PC-9 (cell line): ENCODE data around the gene HPCAL4. TPM values are rescaled to one million over a fixed set of nuclear protein-coding genes. Genes with fewer than 3 reads are reported as not detected.
A peak's percentile ranks its signal among the peaks of the same experiment; 100 is the strongest.

ENCODE experiments used
- BruUV-seq: library from RNA; stranded (reverse); fragments of 400-500 nt; replicated peaks from 2 replicates; lab custom pipeline; 2021; lab: Mats Ljungman, UMichigan
- CTCF ChIA-PET: fragments of 300-600 bp; sonication (Branson Sonifier 250); formaldehyde crosslinking; loops from one replicate; lab custom pipeline; 2022; ENCODE audit warnings: antibody characterized with exemption; lab: Charles Lee
- POLR2A ChIA-PET: fragments of 300-600 bp; sonication (Branson Sonifier 250); formaldehyde crosslinking; loops from one replicate; lab custom pipeline; 2022; ENCODE audit warnings: antibody characterized with exemption; ENCODE audit not compliant: unreplicated experiment; lab: Charles Lee
- DNase-seq, 2 experiments: peaks; one replicate each; pipeline versions ENCODE4 v3.0.0 to v3.0.0-alpha.2; 2015 to 2022; ENCODE audit warnings: mixed read lengths in 1 of 2
- H2AFZ ChIP-seq: fragments of 200-600 bp; sonication (generic); 2 replicates; pipeline ENCODE4 v1.8.1; 2017; ENCODE audit warnings: antibody characterized with exemption
- H3F3A ChIP-seq: fragments of 200-600 bp; sonication (generic); 2 replicates; pipeline ENCODE4 v1.8.1; 2017; ENCODE audit warnings: antibody characterized with exemption, mild to moderate bottlenecking, low read depth; ENCODE audit not compliant: insufficient read depth
- H3K27ac ChIP-seq: fragments of 200-600 bp; sonication (generic); 2 replicates; pipeline ENCODE4 v1.6.1; 2016; ENCODE audit warnings: mixed run types
- H3K27me3 ChIP-seq: fragments of 200-600 bp; sonication (generic); 2 replicates; pipeline ENCODE4 v1.6.1; 2016; ENCODE audit warnings: low read depth, mixed run types; ENCODE audit not compliant: insufficient read depth
- H3K36me3 ChIP-seq: fragments of 200-600 bp; sonication (generic); 2 replicates; pipeline ENCODE4 v1.6.1; 2016; ENCODE audit warnings: low read depth, mixed run types
- H3K4me1 ChIP-seq: fragments of 200-600 bp; sonication (generic); replicated peaks from 2 replicates; pipeline ENCODE4 v1.6.1; 2016; ENCODE audit warnings: mixed run types; ENCODE audit not compliant: insufficient read depth
- H3K4me2 ChIP-seq: fragments of 200-600 bp; sonication (generic); 2 replicates; pipeline ENCODE4 v1.6.1; 2017; ENCODE audit warnings: mixed run types
- H3K4me3 ChIP-seq: fragments of 200-600 bp; sonication (generic); 2 replicates; pipeline ENCODE4 v1.6.1; 2016; ENCODE audit warnings: mixed run types
- H3K79me2 ChIP-seq: fragments of 200-600 bp; sonication (generic); 2 replicates; pipeline ENCODE4 v1.6.1; 2017; ENCODE audit warnings: low read depth, mixed run types
- H3K9me2 ChIP-seq: fragments of 200-600 bp; sonication (generic); 2 replicates; pipeline ENCODE4 v1.8.1; 2017; ENCODE audit warnings: mild to moderate bottlenecking; ENCODE audit not compliant: insufficient read depth
- H3K9me3 ChIP-seq: fragments of 200-600 bp; sonication (generic); 2 replicates; pipeline ENCODE4 v1.8.1; 2016; ENCODE audit warnings: low read depth; ENCODE audit not compliant: insufficient read depth
- H4K20me1 ChIP-seq: fragments of 200-600 bp; sonication (generic); 2 replicates; pipeline ENCODE4 v1.8.1; 2017; ENCODE audit not compliant: insufficient read depth
- EZH2 ChIP-seq: fragments of 200-600 bp; sonication (generic); IDR thresholded peaks from 2 replicates; pipeline ENCODE4 v1.8.0; 2017; ENCODE audit warnings: antibody characterized with exemption, low read depth
- intact Hi-C: fragments of 100-400 bp; cut with micrococcal nuclease; formaldehyde crosslinking; loops from one replicate; pipeline ENCODE4 v1.10.0; 2022; ENCODE audit not compliant: unreplicated experiment
- total RNA-seq: library from RNA; stranded (reverse); gene quantifications from 2 replicates; pipeline ENCODE4 v1.2.3, GENCODE V29; 2021
- TF ChIP-seq, protein P1 (sequence below): fragments of 200-600 bp; sonication (generic); conservative IDR thresholded peaks from 2 replicates; pipeline ENCODE4 v1.6.1; 2017; ENCODE audit warnings: mixed run types, antibody characterized with exemption, mild to moderate bottlenecking, moderate library complexity

The HPCAL4 gene
- total RNA-seq, 1 experiment from 2014 or later: 0.07 TPM

DNA sequence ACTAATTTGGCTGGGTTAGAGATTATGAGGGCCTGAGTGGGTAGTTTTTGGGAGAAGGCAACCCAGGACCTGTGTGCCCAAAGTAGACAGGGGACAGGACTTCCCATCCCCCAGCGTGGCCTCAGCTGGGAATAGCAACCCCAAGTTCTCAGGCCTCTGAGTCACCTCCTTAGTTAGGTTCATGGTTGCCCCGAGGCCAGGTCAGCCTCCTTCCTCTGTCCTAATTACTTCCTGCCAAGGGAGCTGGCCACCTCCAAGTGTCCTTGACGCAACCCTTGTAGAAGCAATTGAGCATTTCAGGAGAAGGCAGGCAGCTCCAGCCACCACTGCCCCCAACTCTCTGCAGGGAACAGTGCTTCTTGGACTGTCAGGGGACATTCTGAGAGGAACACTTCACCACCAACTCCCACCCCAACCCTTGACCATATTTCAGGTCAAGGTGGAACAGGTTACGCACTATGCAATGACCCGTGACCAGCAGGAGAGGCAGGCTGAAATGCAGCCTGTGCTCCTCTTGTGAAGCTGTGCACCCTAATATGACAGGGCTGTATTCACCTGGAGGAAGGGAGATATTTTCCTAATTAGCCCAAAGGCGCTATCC is 14.2 kb downstream of the HPCAL4 start:
- H3K4me3 ChIP-seq: no peak overlapping the region
- peaks cover 8% of the 10 kb centered on the region for H3K27me3 ChIP-seq
- no peaks in the 10 kb centered on the region for H3K9me3 ChIP-seq
- intact Hi-C loops: no loop called here
- H3K79me2 ChIP-seq: no peaks in the 10 kb centered on the region
- no peak overlapping the region for H2AFZ ChIP-seq
- BruUV-seq: no TSS peak
- no peak overlapping the region for H3K27ac ChIP-seq
- no peaks in the 10 kb centered on the region for H3K9me2 ChIP-seq
- POLR2A ChIA-PET: interaction anchor here (0.6 kb wide), 1 partner anchor 62 kb away, joined by 5 read pairs; the partner anchor contains the start of gene PPIE
- TF ChIP-seq, protein P1, sequence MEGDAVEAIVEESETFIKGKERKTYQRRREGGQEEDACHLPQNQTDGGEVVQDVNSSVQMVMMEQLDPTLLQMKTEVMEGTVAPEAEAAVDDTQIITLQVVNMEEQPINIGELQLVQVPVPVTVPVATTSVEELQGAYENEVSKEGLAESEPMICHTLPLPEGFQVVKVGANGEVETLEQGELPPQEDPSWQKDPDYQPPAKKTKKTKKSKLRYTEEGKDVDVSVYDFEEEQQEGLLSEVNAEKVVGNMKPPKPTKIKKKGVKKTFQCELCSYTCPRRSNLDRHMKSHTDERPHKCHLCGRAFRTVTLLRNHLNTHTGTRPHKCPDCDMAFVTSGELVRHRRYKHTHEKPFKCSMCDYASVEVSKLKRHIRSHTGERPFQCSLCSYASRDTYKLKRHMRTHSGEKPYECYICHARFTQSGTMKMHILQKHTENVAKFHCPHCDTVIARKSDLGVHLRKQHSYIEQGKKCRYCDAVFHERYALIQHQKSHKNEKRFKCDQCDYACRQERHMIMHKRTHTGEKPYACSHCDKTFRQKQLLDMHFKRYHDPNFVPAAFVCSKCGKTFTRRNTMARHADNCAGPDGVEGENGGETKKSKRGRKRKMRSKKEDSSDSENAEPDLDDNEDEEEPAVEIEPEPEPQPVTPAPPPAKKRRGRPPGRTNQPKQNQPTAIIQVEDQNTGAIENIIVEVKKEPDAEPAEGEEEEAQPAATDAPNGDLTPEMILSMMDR: no peak
- no peak for TF ChIP-seq EZH2
- H4K20me1 ChIP-seq: no peaks in the 10 kb centered on the region
- no peaks in the 10 kb centered on the region for H3K36me3 ChIP-seq
- H3K4me2 ChIP-seq: peak overlapping the region; percentile 54
- peak; percentile 49 to 79 for DNase-seq
- H3K4me1 ChIP-seq: peaks cover 13% of the 10 kb centered on the region
- CTCF ChIA-PET: no interaction called here
- H3F3A ChIP-seq: no peaks in the 10 kb centered on the region

DNA sequence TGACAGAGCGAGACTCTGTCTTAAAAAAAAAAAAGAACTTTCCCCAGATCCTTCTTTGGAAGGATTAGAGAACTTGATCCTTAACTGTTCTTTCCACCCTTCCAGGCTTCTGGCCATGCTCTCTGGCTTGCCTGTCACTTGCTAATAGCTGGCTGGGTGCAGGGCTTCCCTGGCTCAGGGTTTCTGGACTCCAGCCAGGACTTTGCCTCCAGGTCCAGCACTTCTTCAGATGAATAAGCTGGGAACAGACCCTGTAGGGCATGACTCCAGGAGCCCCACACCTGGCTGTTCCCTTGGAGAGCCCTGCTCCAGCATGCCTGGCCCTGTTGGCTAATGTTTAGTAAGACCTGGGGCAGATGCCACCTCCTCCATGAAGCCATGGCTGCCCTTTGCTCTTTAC is 16.0 kb downstream of the HPCAL4 start:
- Histone ChIP-seq H3K9me3 (no peaks in the 10 kb centered on the region), H3K79me2 (no peaks in the 10 kb centered on the region), H4K20me1 (no peaks in the 10 kb centered on the region), H3K36me3 (no peaks in the 10 kb centered on the region), H3K4me3 (no peak overlapping the region), H3K9me2 (no peaks in the 10 kb centered on the region), H3K4me2 (no peak overlapping the region), H2AFZ (no peak overlapping the region), H3K27me3 (peaks cover 25% of the 10 kb centered on the region), H3F3A (no peaks in the 10 kb centered on the region), H3K4me1 (peaks cover 13% of the 10 kb centered on the region), H3K27ac (no peak overlapping the region)
- no TSS peak for BruUV-seq
- POLR2A ChIA-PET: no interaction called here
- intact Hi-C loops: no loop called here
- no peak for DNase-seq
- TF ChIP-seq, protein P1: no peak
- no peak for TF ChIP-seq EZH2
- CTCF ChIA-PET: interaction anchor here (0.7 kb wide), 1 partner anchor 53 kb away, joined by 3 read pairs; no protein-coding TSS in a partner anchor

DNA sequence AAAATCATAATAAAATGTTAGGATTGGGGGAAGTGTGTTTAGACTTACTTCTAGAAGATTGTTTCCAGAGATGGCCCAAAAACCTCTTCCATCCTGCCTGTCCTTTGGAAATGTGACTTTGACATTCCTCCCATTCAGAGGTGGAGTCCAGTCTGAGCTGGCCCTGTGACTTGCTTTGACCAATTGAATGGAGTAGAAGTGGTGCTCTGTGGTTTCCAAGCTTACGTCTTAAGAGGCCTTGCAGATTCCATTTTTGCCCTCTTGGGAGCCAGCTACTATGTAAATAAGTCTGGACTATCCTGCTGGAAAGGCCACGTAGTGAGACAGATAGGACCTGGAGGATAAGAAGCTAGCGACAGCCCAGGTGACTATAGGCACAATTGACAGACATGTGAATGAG is 18.0 kb downstream of the HPCAL4 start:
- Histone ChIP-seq H3K27me3 (peaks cover 27% of the 10 kb centered on the region), H2AFZ (no peak overlapping the region), H3K79me2 (no peaks in the 10 kb centered on the region), H3F3A (no peaks in the 10 kb centered on the region), H3K9me2 (no peaks in the 10 kb centered on the region), H3K27ac (no peak overlapping the region), H3K4me1 (peaks cover 13% of the 10 kb centered on the region), H3K4me2 (no peak overlapping the region), H3K9me3 (no peaks in the 10 kb centered on the region), H4K20me1 (no peaks in the 10 kb centered on the region), H3K4me3 (no peak overlapping the region), H3K36me3 (no peaks in the 10 kb centered on the region)
- TF ChIP-seq, protein P1: no peak
- TF ChIP-seq EZH2: no peak
- DNase-seq: no peak
- intact Hi-C loops: no loop called here
- no TSS peak for BruUV-seq
- CTCF ChIA-PET: interaction anchor here (1.4 kb wide), 1 partner anchor 16 kb away, joined by 3 read pairs; no protein-coding TSS in a partner anchor
- POLR2A ChIA-PET: interaction anchor here (0.7 kb wide), 1 partner anchor 15 kb away, joined by 10 read pairs; no protein-coding TSS in a partner anchor
